HEK293 (cell line): Measurements from ENCODE around the gene INPP5A.
A peak's percentile ranks its signal among the peaks of the same experiment; 100 is the strongest.

Experiments used
- CTCF ChIA-PET: fragments of 350-600 bp; formaldehyde crosslinking; extraction: SDS; loops from one replicate; lab custom pipeline; 2021; ENCODE audit warnings: antibody characterized with exemption; lab: Yijun Ruan, JAX
- POLR2A ChIA-PET: fragments of 300-600 bp; formaldehyde crosslinking; extraction: SDS; loops from one replicate; lab custom pipeline; 2020; ENCODE audit warnings: antibody characterized with exemption, inconsistent platforms; lab: Yijun Ruan, JAX
- H3K27ac ChIP-seq: fragments of 200-500 bp; sonication (Bioruptor generic); 2 replicates; pipeline ENCODE4 v1.5.1; 2014; ENCODE audit warnings: low read depth, low read length, control low read depth, inconsistent platforms; ENCODE audit errors: extremely low read depth
- H3K36me3 ChIP-seq, 2 experiments: fragments of 200-500 bp in 1 of 2; sonication (Bioruptor generic) in 1 of 2; 1 replicate in 1 of 2; 2 replicates in 1 of 2; pipeline ENCODE4 v1.5.1; 2014 to 2017; ENCODE audit warnings: inconsistent platforms in 2 of 2, low read length in 2 of 2; ENCODE audit not compliant: control insufficient read depth in 2 of 2, insufficient read depth in 1 of 2
- H3K4me1 ChIP-seq: fragments of 200-500 bp; sonication (Bioruptor generic); 2 replicates; pipeline ENCODE4 v1.5.1; 2014; ENCODE audit warnings: mild to moderate bottlenecking, low read length, inconsistent platforms; ENCODE audit not compliant: control insufficient read depth, insufficient read depth
- H3K4me3 ChIP-seq: 2 replicates; pipeline ENCODE4 v1.5.1; 2011; ENCODE audit warnings: low read depth, mild to moderate bottlenecking, control low read depth, low read length, moderate library complexity
- H3K9me3 ChIP-seq: fragments of 200-500 bp; sonication (Bioruptor generic); 2 replicates; pipeline ENCODE4 v1.5.1; 2014; ENCODE audit warnings: low read depth, low read length, inconsistent platforms; ENCODE audit not compliant: control insufficient read depth, insufficient read depth
- EGR2 ChIP-seq: fragments of 450-650 bp; formaldehyde crosslinking; IDR thresholded peaks from 2 replicates; pipeline ENCODE4 v1.5.1; 2016; ENCODE audit warnings: low read depth, missing biosample characterization, missing genetic modification characterization
- GLI2 ChIP-seq: fragments of 450-650 bp; formaldehyde crosslinking; IDR thresholded peaks from 2 replicates; pipeline ENCODE4; 2017; ENCODE audit warnings: missing biosample characterization, missing genetic modification characterization, low read depth, borderline replicate concordance
- KLF16 ChIP-seq: fragments of 450-650 bp; formaldehyde crosslinking; IDR thresholded peaks from 2 replicates; pipeline ENCODE4 v1.5.1; 2017; ENCODE audit warnings: missing biosample characterization, missing genetic modification characterization
- OSR2 ChIP-seq: fragments of 450-650 bp; formaldehyde crosslinking; IDR thresholded peaks from 2 replicates; pipeline ENCODE4 v1.5.1; 2016; ENCODE audit warnings: missing biosample characterization, missing genetic modification characterization
- OVOL3 ChIP-seq: fragments of 450-650 bp; formaldehyde crosslinking; IDR thresholded peaks from 2 replicates; pipeline ENCODE4 v1.5.1; 2016; ENCODE audit warnings: missing biosample characterization, missing genetic modification characterization
- SCRT1 ChIP-seq: fragments of 450-650 bp; formaldehyde crosslinking; IDR thresholded peaks from 2 replicates; pipeline ENCODE4 v1.5.1; 2016; ENCODE audit warnings: missing biosample characterization, missing genetic modification characterization, borderline replicate concordance
- ZFHX2 ChIP-seq: fragments of 450-650 bp; formaldehyde crosslinking; conservative IDR thresholded peaks from 2 replicates; pipeline ENCODE4 v1.5.1; 2016; ENCODE audit warnings: missing biosample characterization, missing genetic modification characterization
- ZIC2 ChIP-seq: fragments of 450-650 bp; formaldehyde crosslinking; IDR thresholded peaks from 2 replicates; pipeline ENCODE4 v1.5.1; 2016; ENCODE audit warnings: missing biosample characterization, missing genetic modification characterization
- ZNF114 ChIP-seq: fragments of 450-650 bp; formaldehyde crosslinking; IDR thresholded peaks from 2 replicates; pipeline ENCODE4 v1.5.0; 2017; ENCODE audit warnings: missing biosample characterization, missing genetic modification characterization
- ZNF202 ChIP-seq: fragments of 450-650 bp; formaldehyde crosslinking; IDR thresholded peaks from 2 replicates; pipeline ENCODE4 v1.5.1; 2016; ENCODE audit warnings: missing biosample characterization, missing genetic modification characterization, borderline replicate concordance
- ZNF366 ChIP-seq: fragments of 450-650 bp; formaldehyde crosslinking; conservative IDR thresholded peaks from 2 replicates; pipeline ENCODE4 v1.5.1; 2016; ENCODE audit warnings: missing biosample characterization, missing genetic modification characterization
- ZNF433 ChIP-seq: fragments of 450-650 bp; formaldehyde crosslinking; IDR thresholded peaks from 2 replicates; pipeline ENCODE4 v1.5.1; 2016; ENCODE audit warnings: missing biosample characterization, missing genetic modification characterization, low read depth
- ZNF529 ChIP-seq: fragments of 450-650 bp; formaldehyde crosslinking; IDR thresholded peaks from 2 replicates; pipeline ENCODE4 v1.5.1; 2017; ENCODE audit warnings: missing genetic modification characterization, missing biosample characterization; ENCODE audit not compliant: insufficient replicate concordance
- ZNF791 ChIP-seq: fragments of 450-650 bp; formaldehyde crosslinking; IDR thresholded peaks from 2 replicates; pipeline ENCODE4 v1.5.1; 2016; ENCODE audit warnings: missing biosample characterization, missing genetic modification characterization
- ZSCAN16 ChIP-seq: fragments of 450-650 bp; formaldehyde crosslinking; IDR thresholded peaks from 2 replicates; pipeline ENCODE4 v1.5.1; 2016; ENCODE audit warnings: missing biosample characterization, missing genetic modification characterization
- TF ChIP-seq, protein P1 (sequence below): fragments of 450-650 bp; formaldehyde crosslinking; IDR thresholded peaks from 2 replicates; pipeline ENCODE4 v1.5.1; 2016; ENCODE audit warnings: missing biosample characterization, missing genetic modification characterization
- TF ChIP-seq, protein P2 (sequence below): fragments of 450-650 bp; formaldehyde crosslinking; IDR thresholded peaks from 2 replicates; pipeline ENCODE4 v1.5.1; 2016; ENCODE audit warnings: missing biosample characterization, missing genetic modification characterization, low read depth
- TF ChIP-seq, protein P3 (sequence below): fragments of 450-650 bp; formaldehyde crosslinking; IDR thresholded peaks from 2 replicates; pipeline ENCODE4 v1.5.1; 2016; ENCODE audit warnings: missing biosample characterization, missing genetic modification characterization
- TF ChIP-seq, protein P4 (sequence below): fragments of 450-650 bp; formaldehyde crosslinking; conservative IDR thresholded peaks from 2 replicates; pipeline ENCODE4 v1.5.1; 2016; ENCODE audit warnings: low read depth, missing biosample characterization, missing genetic modification characterization
- TF ChIP-seq, protein P5 (sequence below): fragments of 450-650 bp; formaldehyde crosslinking; IDR thresholded peaks from 2 replicates; pipeline ENCODE4 v1.5.1; 2016; ENCODE audit warnings: missing biosample characterization, missing genetic modification characterization, borderline replicate concordance

The INPP5A gene

DNA sequence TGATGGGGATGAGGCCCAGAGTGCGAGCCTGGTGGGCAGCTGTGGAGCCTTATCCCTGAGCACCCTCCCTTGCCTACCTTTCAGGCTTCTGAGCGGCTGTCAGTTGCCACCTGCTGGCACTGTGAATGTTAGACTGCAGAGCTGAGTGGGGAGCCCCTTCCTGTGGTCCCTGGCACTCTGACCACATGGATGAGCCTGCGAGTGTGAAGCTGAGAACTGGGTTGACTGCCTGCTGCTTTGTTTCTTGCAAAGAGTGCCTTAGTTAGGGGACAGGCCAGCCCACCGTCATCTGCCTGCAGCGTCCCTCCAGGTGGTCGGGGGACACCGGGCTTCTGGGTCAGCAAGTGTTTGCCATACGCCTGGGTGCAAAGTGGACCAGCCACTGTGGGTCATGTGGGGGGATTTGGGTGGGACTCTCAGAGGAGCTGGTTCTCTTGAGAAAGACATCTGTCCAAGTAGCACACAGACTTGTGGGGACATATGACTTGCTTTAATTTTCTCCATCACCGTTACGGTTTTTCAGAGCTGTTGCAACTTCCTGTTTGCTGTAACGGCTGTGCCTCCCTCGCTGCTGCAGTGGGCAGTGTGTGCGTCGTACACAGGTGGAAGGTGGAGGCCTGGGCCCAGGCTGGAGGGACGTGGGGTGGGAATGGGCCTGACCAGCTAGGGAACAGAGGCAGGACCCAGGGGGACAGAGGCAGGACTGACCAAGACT, 13.7 kb downstream of the INPP5A start:
- Histone ChIP-seq H3K27ac (no peak overlapping the region), H3K36me3 (no peaks in the 10 kb centered on the region), H3K4me3 (no peak overlapping the region)
- no peak for TF ChIP-seq ZNF433 (tag by site-specific recombination)
- TF ChIP-seq ZNF366 (tag by site-specific recombination) = no peak
- TF ChIP-seq, protein P1, sequence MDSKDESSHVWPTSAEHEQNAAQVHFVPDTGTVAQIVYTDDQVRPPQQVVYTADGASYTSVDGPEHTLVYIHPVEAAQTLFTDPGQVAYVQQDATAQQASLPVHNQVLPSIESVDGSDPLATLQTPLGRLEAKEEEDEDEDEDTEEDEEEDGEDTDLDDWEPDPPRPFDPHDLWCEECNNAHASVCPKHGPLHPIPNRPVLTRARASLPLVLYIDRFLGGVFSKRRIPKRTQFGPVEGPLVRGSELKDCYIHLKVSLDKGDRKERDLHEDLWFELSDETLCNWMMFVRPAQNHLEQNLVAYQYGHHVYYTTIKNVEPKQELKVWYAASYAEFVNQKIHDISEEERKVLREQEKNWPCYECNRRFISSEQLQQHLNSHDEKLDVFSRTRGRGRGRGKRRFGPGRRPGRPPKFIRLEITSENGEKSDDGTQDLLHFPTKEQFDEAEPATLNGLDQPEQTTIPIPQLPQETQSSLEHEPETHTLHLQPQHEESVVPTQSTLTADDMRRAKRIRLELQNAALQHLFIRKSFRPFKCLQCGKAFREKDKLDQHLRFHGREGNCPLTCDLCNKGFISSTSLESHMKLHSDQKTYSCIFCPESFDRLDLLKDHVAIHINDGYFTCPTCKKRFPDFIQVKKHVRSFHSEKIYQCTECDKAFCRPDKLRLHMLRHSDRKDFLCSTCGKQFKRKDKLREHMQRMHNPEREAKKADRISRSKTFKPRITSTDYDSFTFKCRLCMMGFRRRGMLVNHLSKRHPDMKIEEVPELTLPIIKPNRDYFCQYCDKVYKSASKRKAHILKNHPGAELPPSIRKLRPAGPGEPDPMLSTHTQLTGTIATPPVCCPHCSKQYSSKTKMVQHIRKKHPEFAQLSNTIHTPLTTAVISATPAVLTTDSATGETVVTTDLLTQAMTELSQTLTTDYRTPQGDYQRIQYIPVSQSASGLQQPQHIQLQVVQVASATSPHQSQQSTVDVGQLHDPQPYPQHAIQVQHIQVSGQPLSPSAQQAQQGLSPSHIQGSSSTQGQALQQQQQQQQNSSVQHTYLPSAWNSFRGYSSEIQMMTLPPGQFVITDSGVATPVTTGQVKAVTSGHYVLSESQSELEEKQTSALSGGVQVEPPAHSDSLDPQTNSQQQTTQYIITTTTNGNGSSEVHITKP (tag by site-specific recombination) = no peak
- TF ChIP-seq ZNF114 (tag by site-specific recombination) = no peak
- TF ChIP-seq KLF16 = no peak
- TF ChIP-seq EGR2 (tag by site-specific recombination) = no peak
- TF ChIP-seq ZIC2 (tag by site-specific recombination) = peak; percentile 86
- TF ChIP-seq, all 188 proteins: peak for 1
- Histone ChIP-seq H3K4me1 (no peaks in the 10 kb centered on the region), H3K9me3 (no peaks in the 10 kb centered on the region)
- ChIA-PET CTCF (interaction anchor here (0.7 to 1.7 kb wide), 2 partner anchors 11 to 92 kb away, joined by 3 to 6 read pairs; no protein-coding TSS in a partner anchor), POLR2A (no interaction called here)

DNA sequence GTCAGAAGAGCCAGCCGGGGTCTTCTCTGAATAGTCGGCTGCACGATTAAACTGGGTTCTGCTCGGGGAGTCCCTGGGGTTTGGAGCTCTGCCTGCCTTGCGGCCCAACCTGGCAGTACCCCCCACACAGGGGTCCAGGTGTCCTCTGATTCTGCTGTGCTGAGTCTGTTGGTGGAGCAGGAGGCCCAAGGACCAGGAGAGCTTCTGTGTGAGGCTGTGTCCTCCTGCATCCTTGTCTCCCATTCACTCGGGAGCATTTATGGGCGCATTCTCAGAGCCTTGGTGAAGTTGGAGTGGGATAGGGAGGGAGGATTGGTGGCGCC, 14.2 kb downstream of the INPP5A start:
- no peak overlapping the region for H3K27ac ChIP-seq
- H3K9me3 ChIP-seq = no peaks in the 10 kb centered on the region
- no peaks in the 10 kb centered on the region for H3K4me1 ChIP-seq
- no peak overlapping the region for H3K4me3 ChIP-seq
- no peaks in the 10 kb centered on the region for H3K36me3 ChIP-seq
- ChIA-PET POLR2A (no interaction called here), CTCF (interaction anchor here (0.7 kb wide), 1 partner anchor 11 kb away, joined by 3 read pairs; no protein-coding TSS in a partner anchor)
- TF ChIP-seq ZFHX2 (tag by site-specific recombination) (no peak), OVOL3 (tag by site-specific recombination) (no peak), ZNF202 (tag by site-specific recombination) (no peak), ZNF529 (tag by site-specific recombination) (no peak), ZNF791 (no peak), ZSCAN16 (tag by site-specific recombination) (no peak), GLI2 (no peak), OSR2 (tag by site-specific recombination) (no peak), SCRT1 (tag by site-specific recombination) (no peak)
- TF ChIP-seq, protein P2, sequence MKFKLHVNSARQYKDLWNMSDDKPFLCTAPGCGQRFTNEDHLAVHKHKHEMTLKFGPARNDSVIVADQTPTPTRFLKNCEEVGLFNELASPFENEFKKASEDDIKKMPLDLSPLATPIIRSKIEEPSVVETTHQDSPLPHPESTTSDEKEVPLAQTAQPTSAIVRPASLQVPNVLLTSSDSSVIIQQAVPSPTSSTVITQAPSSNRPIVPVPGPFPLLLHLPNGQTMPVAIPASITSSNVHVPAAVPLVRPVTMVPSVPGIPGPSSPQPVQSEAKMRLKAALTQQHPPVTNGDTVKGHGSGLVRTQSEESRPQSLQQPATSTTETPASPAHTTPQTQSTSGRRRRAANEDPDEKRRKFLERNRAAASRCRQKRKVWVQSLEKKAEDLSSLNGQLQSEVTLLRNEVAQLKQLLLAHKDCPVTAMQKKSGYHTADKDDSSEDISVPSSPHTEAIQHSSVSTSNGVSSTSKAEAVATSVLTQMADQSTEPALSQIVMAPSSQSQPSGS (tag by site-specific recombination) = no peak
- TF ChIP-seq, protein P3, sequence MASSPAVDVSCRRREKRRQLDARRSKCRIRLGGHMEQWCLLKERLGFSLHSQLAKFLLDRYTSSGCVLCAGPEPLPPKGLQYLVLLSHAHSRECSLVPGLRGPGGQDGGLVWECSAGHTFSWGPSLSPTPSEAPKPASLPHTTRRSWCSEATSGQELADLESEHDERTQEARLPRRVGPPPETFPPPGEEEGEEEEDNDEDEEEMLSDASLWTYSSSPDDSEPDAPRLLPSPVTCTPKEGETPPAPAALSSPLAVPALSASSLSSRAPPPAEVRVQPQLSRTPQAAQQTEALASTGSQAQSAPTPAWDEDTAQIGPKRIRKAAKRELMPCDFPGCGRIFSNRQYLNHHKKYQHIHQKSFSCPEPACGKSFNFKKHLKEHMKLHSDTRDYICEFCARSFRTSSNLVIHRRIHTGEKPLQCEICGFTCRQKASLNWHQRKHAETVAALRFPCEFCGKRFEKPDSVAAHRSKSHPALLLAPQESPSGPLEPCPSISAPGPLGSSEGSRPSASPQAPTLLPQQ = no peak
- TF ChIP-seq, protein P4, sequence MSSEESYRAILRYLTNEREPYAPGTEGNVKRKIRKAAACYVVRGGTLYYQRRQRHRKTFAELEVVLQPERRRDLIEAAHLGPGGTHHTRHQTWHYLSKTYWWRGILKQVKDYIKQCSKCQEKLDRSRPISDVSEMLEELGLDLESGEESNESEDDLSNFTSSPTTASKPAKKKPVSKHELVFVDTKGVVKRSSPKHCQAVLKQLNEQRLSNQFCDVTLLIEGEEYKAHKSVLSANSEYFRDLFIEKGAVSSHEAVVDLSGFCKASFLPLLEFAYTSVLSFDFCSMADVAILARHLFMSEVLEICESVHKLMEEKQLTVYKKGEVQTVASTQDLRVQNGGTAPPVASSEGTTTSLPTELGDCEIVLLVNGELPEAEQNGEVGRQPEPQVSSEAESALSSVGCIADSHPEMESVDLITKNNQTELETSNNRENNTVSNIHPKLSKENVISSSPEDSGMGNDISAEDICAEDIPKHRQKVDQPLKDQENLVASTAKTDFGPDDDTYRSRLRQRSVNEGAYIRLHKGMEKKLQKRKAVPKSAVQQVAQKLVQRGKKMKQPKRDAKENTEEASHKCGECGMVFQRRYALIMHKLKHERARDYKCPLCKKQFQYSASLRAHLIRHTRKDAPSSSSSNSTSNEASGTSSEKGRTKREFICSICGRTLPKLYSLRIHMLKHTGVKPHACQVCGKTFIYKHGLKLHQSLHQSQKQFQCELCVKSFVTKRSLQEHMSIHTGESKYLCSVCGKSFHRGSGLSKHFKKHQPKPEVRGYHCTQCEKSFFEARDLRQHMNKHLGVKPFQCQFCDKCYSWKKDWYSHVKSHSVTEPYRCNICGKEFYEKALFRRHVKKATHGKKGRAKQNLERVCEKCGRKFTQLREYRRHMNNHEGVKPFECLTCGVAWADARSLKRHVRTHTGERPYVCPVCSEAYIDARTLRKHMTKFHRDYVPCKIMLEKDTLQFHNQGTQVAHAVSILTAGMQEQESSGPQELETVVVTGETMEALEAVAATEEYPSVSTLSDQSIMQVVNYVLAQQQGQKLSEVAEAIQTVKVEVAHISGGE (tag by site-specific recombination) = no peak
- TF ChIP-seq, protein P5, sequence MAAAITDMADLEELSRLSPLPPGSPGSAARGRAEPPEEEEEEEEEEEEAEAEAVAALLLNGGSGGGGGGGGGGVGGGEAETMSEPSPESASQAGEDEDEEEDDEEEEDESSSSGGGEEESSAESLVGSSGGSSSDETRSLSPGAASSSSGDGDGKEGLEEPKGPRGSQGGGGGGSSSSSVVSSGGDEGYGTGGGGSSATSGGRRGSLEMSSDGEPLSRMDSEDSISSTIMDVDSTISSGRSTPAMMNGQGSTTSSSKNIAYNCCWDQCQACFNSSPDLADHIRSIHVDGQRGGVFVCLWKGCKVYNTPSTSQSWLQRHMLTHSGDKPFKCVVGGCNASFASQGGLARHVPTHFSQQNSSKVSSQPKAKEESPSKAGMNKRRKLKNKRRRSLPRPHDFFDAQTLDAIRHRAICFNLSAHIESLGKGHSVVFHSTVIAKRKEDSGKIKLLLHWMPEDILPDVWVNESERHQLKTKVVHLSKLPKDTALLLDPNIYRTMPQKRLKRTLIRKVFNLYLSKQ = no peak
